NOMO-1 (cell line): ENCODE measurements around the gene GAS5.

Experiments used
- DNase-seq, 2 experiments: peaks; one replicate each; lab custom pipeline; 2025; ENCODE audit not compliant: unreplicated experiment in 2 of 2; lab: John Stamatoyannopoulos, UW

Gene GAS5

GRCh38 chr1:173832748-173833147, 35.0 kb downstream of the GAS5 start:
- no peak for DNase-seq

- DNase-seq = no peak
Measured at GRCh38 chr1:173827611-173828010, 40.2 kb downstream of the GAS5 start.

- DNase-seq = peak; percentile 97 to 99
Measured at GRCh38 chr1:173824315-173825081, 43.3 kb downstream of the GAS5 start, which contains the start of the genes CENPL and DARS2. CENPL (minus strand) TSS chr1:173824883; CDS start chr1:173811299, 13,584 bp downstream. DARS2 (plus strand) TSS chr1:173824673; CDS start chr1:173825230, 557 bp downstream.

- peak in 1 of 2 experiments; percentile 8 for DNase-seq
Measured at GRCh38 chr1:173823781-173824314, 43.9 kb downstream of the GAS5 start.

- no peak for DNase-seq
Measured at GRCh38 chr1:173821680-173822079, 46.1 kb downstream of the GAS5 start.

GRCh38 chr1:173818459-173818858, 49.3 kb downstream of the GAS5 start:
- no peak for DNase-seq
